GM21529 (cell line): ENCODE measurements around the gene CAT.

Experiments used
- ATAC-seq: cut with Tn5 transposase; IDR thresholded peaks from one replicate; pipeline ENCODE4 v1.9.1; 2021; ENCODE audit not compliant: unreplicated experiment

Gene CAT

GRCh38 chr11:34521265-34521664, 82.5 kb downstream of the CAT start:
- ATAC-seq: no peak
